Dendritic cell treated with granulocyte-macrophage colony-stimulating factor and Interleukin-4, amounts not matched to agents 40 ng/mL and 50 ng/mL, for 4 days (primary cell): Measurements from ENCODE around the gene SETBP1.

Source experiments
- H3K27ac Mint-ChIP-seq: one replicate; pipeline ENCODE4 v1.8.0; 2022; ENCODE audit warnings: mild to moderate bottlenecking, mixed read lengths
- H3K27me3 Mint-ChIP-seq: one replicate; pipeline ENCODE4 v1.8.0; 2022; ENCODE audit warnings: mild to moderate bottlenecking, mixed read lengths
- H3K36me3 Mint-ChIP-seq: one replicate; pipeline ENCODE4 v1.8.0; 2022; ENCODE audit warnings: low read depth, mixed read lengths
- H3K4me1 Mint-ChIP-seq: one replicate; pipeline ENCODE4 v1.8.0; 2022; ENCODE audit warnings: low read depth, mixed read lengths
- H3K4me3 Mint-ChIP-seq: one replicate; pipeline ENCODE4 v1.8.0; 2022; ENCODE audit warnings: mild to moderate bottlenecking, moderate library complexity, mixed read lengths
- H3K9me3 Mint-ChIP-seq: one replicate; pipeline ENCODE4 v1.8.0; 2022; ENCODE audit warnings: mixed read lengths
- intact Hi-C: fragments of 100-400 bp; cut with micrococcal nuclease; formaldehyde crosslinking; loops from one replicate; pipeline ENCODE4 v1.15.0; 2022

SETBP1 gene

GRCh38 chr18:44685296-44685695 is 4.6 kb downstream of the SETBP1 start:
- Mint-ChIP-seq H3K4me1 (no peaks in the 10 kb centered on the region), H3K27me3 (peaks cover 54% of the 10 kb centered on the region), H3K4me3 (no peak overlapping the region), H3K27ac (no peak overlapping the region), H3K36me3 (no peaks in the 10 kb centered on the region), H3K9me3 (no peaks in the 10 kb centered on the region)
- intact Hi-C loops: loop anchor here (10.0 kb wide), 1 partner anchor 50 kb away; no protein-coding TSS in a partner anchor

- intact Hi-C loops: loop anchor here (10.0 kb wide), 1 partner anchor 49 kb away; no protein-coding TSS in a partner anchor
- Mint-ChIP-seq H3K27me3 (peaks cover 56% of the 10 kb centered on the region), H3K27ac (no peak overlapping the region), H3K9me3 (no peaks in the 10 kb centered on the region), H3K36me3 (no peaks in the 10 kb centered on the region), H3K4me1 (no peaks in the 10 kb centered on the region), H3K4me3 (no peak overlapping the region)
Measured at GRCh38 chr18:44686156-44686555, 5.5 kb downstream of the SETBP1 start.

- H3K27ac Mint-ChIP-seq: no peak overlapping the region
- H3K36me3 Mint-ChIP-seq: no peaks in the 10 kb centered on the region
- H3K4me1 Mint-ChIP-seq: no peaks in the 10 kb centered on the region
- no peak overlapping the region for H3K4me3 Mint-ChIP-seq
- intact Hi-C loops: loop anchor here (10.0 kb wide), 1 partner anchor 47 kb away; no protein-coding TSS in a partner anchor
- H3K27me3 Mint-ChIP-seq: peaks cover 67% of the 10 kb centered on the region
- H3K9me3 Mint-ChIP-seq: no peaks in the 10 kb centered on the region
Measured at GRCh38 chr18:44687421-44687820, 6.7 kb downstream of the SETBP1 start.

- Mint-ChIP-seq H3K4me3 (no peak overlapping the region), H3K27ac (no peak overlapping the region), H3K27me3 (peaks cover 86% of the 10 kb centered on the region), H3K9me3 (no peaks in the 10 kb centered on the region), H3K36me3 (no peaks in the 10 kb centered on the region), H3K4me1 (no peaks in the 10 kb centered on the region)
- intact Hi-C loops: loop anchor here (10.0 kb wide), 1 partner anchor 45 kb away; no protein-coding TSS in a partner anchor
Measured at GRCh38 chr18:44689736-44690135, 9.0 kb downstream of the SETBP1 start.

GRCh38 chr18:44691148-44691925 is 10.6 kb downstream of the SETBP1 start:
- no peaks in the 10 kb centered on the region for H3K9me3 Mint-ChIP-seq
- H3K4me1 Mint-ChIP-seq: no peaks in the 10 kb centered on the region
- no peak overlapping the region for H3K4me3 Mint-ChIP-seq
- no peaks in the 10 kb centered on the region for H3K36me3 Mint-ChIP-seq
- no peak overlapping the region for H3K27ac Mint-ChIP-seq
- intact Hi-C loops: no loop called here
- H3K27me3 Mint-ChIP-seq: peaks cover 80% of the 10 kb centered on the region

GRCh38 chr18:44693030-44693784 is 12.5 kb downstream of the SETBP1 start:
- Mint-ChIP-seq H3K4me1 (no peaks in the 10 kb centered on the region), H3K27ac (no peak overlapping the region), H3K9me3 (no peaks in the 10 kb centered on the region), H3K27me3 (peaks cover 78% of the 10 kb centered on the region), H3K36me3 (no peaks in the 10 kb centered on the region), H3K4me3 (no peak overlapping the region)
- intact Hi-C loops: no loop called here

- Mint-ChIP-seq H3K4me3 (no peak overlapping the region), H3K27me3 (peaks cover 74% of the 10 kb centered on the region), H3K27ac (no peak overlapping the region), H3K36me3 (no peaks in the 10 kb centered on the region), H3K9me3 (no peaks in the 10 kb centered on the region), H3K4me1 (no peaks in the 10 kb centered on the region)
- intact Hi-C loops: no loop called here
Measured at GRCh38 chr18:44695503-44695902, 14.8 kb downstream of the SETBP1 start.

- intact Hi-C loops: no loop called here
- peaks cover 8% of the 10 kb centered on the region for H3K4me1 Mint-ChIP-seq
- H3K9me3 Mint-ChIP-seq: no peaks in the 10 kb centered on the region
- no peaks in the 10 kb centered on the region for H3K36me3 Mint-ChIP-seq
- peaks cover 77% of the 10 kb centered on the region for H3K27me3 Mint-ChIP-seq
- H3K27ac Mint-ChIP-seq: no peak overlapping the region
- H3K4me3 Mint-ChIP-seq: no peak overlapping the region
Measured at GRCh38 chr18:44696892-44697291, 16.2 kb downstream of the SETBP1 start.

- H3K4me1 Mint-ChIP-seq: peaks cover 8% of the 10 kb centered on the region
- no peaks in the 10 kb centered on the region for H3K36me3 Mint-ChIP-seq
- no peak overlapping the region for H3K4me3 Mint-ChIP-seq
- peaks cover 78% of the 10 kb centered on the region for H3K27me3 Mint-ChIP-seq
- no peak overlapping the region for H3K27ac Mint-ChIP-seq
- intact Hi-C loops: no loop called here
- H3K9me3 Mint-ChIP-seq: no peaks in the 10 kb centered on the region
Measured at GRCh38 chr18:44697315-44697714, 16.6 kb downstream of the SETBP1 start.

GRCh38 chr18:44698518-44698917 is 17.8 kb downstream of the SETBP1 start:
- intact Hi-C loops: no loop called here
- peaks cover 76% of the 10 kb centered on the region for H3K27me3 Mint-ChIP-seq
- H3K36me3 Mint-ChIP-seq: no peaks in the 10 kb centered on the region
- no peaks in the 10 kb centered on the region for H3K9me3 Mint-ChIP-seq
- no peak overlapping the region for H3K27ac Mint-ChIP-seq
- H3K4me3 Mint-ChIP-seq: no peak overlapping the region
- H3K4me1 Mint-ChIP-seq: peaks cover 8% of the 10 kb centered on the region

- H3K36me3 Mint-ChIP-seq: no peaks in the 10 kb centered on the region
- peaks cover 8% of the 10 kb centered on the region for H3K4me1 Mint-ChIP-seq
- H3K4me3 Mint-ChIP-seq: no peak overlapping the region
- H3K27me3 Mint-ChIP-seq: peaks cover 76% of the 10 kb centered on the region
- intact Hi-C loops: no loop called here
- H3K9me3 Mint-ChIP-seq: no peaks in the 10 kb centered on the region
- H3K27ac Mint-ChIP-seq: no peak overlapping the region
Measured at GRCh38 chr18:44699572-44700261, 19.0 kb downstream of the SETBP1 start.

- intact Hi-C loops: no loop called here
- no peaks in the 10 kb centered on the region for H3K9me3 Mint-ChIP-seq
Measured at GRCh38 chr18:44700652-44701051, 20.0 kb downstream of the SETBP1 start.

GRCh38 chr18:44701227-44701626 is 20.5 kb downstream of the SETBP1 start:
- Mint-ChIP-seq H3K27ac (no peak overlapping the region), H3K36me3 (no peaks in the 10 kb centered on the region), H3K4me1 (peaks cover 8% of the 10 kb centered on the region), H3K4me3 (no peak overlapping the region), H3K9me3 (no peaks in the 10 kb centered on the region), H3K27me3 (peaks cover 78% of the 10 kb centered on the region)
- intact Hi-C loops: no loop called here

More at GRCh38 chr18:44700652-44701051, 20.0 kb downstream of the SETBP1 start:
- Mint-ChIP-seq H3K36me3 (no peaks in the 10 kb centered on the region), H3K27ac (no peak overlapping the region), H3K4me1 (peaks cover 8% of the 10 kb centered on the region), H3K4me3 (no peak overlapping the region), H3K27me3 (peaks cover 74% of the 10 kb centered on the region)

- intact Hi-C loops: no loop called here
- peaks cover 19% of the 10 kb centered on the region for H3K4me1 Mint-ChIP-seq
- no peaks in the 10 kb centered on the region for H3K36me3 Mint-ChIP-seq
- H3K9me3 Mint-ChIP-seq: no peaks in the 10 kb centered on the region
- no peak overlapping the region for H3K4me3 Mint-ChIP-seq
- H3K27me3 Mint-ChIP-seq: peaks cover 80% of the 10 kb centered on the region
- no peak overlapping the region for H3K27ac Mint-ChIP-seq
Measured at GRCh38 chr18:44702594-44702993, 21.9 kb downstream of the SETBP1 start.
